ENCODE results near the gene ZNF212.
A peak's percentile ranks its signal among the peaks of the same experiment; 100 is the strongest.
"Not testable (repeated sequence)": the region's sequence is repeated elsewhere in the genome, so short reads cannot be mapped to it uniquely, and the experiment has no call there.

The ZNF212 gene

GRCh38 chr7:149253665-149254064, 14.2 kb downstream of the ZNF212 start:
- no peak for DNase-seq (ENCODE audit: low read depth)

DNA sequence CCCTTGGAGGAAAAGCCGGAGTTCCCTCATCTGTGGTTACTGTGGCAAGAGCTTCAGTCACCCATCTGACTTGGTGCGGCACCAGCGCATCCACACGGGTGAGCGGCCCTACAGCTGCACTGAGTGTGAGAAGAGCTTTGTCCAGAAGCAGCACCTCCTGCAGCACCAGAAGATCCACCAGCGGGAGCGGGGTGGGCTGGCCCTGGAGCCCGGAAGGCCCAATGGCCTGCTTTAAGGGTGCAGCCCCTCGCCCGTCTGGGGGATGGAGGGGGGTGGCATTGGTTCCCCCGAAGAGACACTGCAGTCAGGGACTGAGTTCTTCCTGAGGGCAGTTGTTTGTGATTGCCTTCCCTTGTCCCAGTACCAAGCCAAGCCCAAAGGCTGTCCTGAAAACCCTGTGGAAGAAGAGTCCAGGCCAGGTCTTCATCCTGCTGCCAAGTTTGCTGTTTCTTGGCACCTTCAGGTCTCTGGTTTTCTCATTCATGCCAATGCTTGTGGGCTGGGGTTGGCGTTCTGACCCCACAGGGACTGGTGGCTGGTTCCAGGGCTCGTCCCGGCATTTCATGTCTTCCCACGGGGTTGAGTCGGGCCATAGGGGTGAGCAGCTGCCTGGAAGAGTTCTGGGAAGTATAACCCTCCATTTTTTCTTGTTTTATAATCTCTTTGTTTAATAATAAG, 14.9 kb downstream of the ZNF212 start:
- no peak for DNase-seq (ENCODE audit: low read depth)

DNA sequence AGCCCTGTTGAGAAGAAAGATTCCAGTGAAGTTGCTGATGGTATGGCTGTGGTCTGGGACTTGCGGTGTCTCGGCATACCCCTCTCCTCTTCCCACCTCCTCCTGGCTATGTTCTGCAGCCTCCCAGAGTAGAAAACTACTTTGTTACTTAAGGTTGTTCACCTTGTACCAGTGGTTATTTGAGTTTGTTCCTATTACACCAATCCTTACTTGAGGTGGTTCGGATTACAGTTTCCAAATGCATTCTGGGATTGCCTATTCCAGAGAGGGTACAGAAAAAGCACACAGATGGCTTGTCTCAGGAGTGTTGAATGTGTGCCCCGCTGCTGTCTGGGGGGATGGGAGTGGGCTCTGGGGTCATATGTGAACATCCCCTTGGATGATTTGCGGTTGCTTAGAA, 15.7 kb downstream of the ZNF212 start:
- DNase-seq (ENCODE audit: low read depth): no peak

- no peak for DNase-seq (ENCODE audit: low read depth)
Measured at GRCh38 chr7:149256568-149256967, 17.1 kb downstream of the ZNF212 start.

GRCh38 chr7:149257146-149257545, 17.7 kb downstream of the ZNF212 start:
- no peak for DNase-seq (ENCODE audit: low read depth)

GRCh38 chr7:149261316-149261828, 21.9 kb downstream of the ZNF212 start:
- DNase-seq (ENCODE audit: low read depth): no peak

GRCh38 chr7:149261829-149262617, 22.6 kb downstream of the ZNF212 start, which contains the start of gene ZNF783:
TSS of gene ZNF783 (plus strand) at chr7:149262196. CDS start at chr7:149262334, 138 bp downstream.
- no peak for DNase-seq (ENCODE audit: low read depth)

DNA sequence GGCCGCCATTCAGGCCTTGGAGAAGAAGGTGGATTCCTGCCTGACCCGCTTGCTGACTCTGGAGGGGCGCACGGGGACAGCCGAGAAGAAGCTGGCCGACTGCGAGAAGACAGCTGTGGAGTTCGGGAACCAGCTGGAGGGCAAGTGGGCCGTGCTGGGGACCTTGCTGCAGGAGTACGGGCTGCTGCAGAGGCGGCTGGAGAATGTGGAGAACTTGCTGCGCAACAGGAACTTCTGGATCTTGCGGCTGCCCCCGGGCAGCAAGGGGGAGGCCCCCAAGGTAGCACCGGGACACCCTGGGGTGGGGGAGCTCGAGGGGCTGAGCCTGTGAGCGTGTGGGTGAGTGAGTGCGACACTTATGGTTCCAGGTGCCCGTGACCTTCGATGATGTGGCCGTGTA, 27.0 kb downstream of the ZNF212 start:
- no peak for DNase-seq (ENCODE audit: low read depth)

- no peak for DNase-seq (ENCODE audit: low read depth)
Measured at GRCh38 chr7:149267733-149268132, 28.3 kb downstream of the ZNF212 start.

DNA sequence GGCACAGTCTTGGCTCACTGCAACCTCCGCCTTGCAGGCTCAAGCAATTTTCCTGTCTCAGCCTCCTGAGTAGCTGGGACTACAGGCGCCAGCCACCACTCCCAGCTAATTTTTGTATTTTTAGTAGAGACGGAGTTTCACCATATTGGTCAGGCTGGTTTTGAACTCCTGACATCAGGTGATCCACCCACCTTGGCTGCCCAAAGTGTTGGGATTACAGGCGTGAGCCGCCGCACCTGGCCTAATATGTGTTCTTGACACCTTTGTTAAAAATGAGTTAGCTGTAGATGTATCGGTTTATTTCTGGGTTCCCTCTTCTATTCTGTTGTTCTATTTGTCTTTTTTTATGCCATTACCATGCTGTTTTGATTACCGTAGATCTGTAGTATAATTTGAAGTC, 35.0 kb downstream of the ZNF212 start:
- DNase-seq (ENCODE audit: low read depth): not testable (repeated sequence)

DNA sequence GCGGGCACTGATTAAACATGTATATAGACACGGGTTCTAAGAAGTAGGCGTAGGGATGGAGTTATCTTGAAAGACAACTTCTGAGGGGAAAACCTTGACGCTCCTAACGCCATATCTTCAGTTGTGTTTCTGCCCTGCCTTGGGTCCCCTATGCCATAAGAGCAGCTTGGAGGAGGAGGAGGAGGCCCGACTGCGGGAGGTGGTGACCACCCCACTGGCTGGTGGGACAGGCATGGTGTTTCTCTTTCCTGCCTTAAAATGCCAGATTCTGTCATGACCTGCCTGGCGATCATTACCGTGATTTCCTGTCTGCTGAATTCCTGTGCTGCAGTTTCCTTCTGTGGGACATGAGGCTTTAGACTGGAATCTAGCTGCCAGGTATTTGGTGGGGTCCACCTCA, 38.4 kb downstream of the ZNF212 start:
- no peak for DNase-seq (ENCODE audit: low read depth)

DNA sequence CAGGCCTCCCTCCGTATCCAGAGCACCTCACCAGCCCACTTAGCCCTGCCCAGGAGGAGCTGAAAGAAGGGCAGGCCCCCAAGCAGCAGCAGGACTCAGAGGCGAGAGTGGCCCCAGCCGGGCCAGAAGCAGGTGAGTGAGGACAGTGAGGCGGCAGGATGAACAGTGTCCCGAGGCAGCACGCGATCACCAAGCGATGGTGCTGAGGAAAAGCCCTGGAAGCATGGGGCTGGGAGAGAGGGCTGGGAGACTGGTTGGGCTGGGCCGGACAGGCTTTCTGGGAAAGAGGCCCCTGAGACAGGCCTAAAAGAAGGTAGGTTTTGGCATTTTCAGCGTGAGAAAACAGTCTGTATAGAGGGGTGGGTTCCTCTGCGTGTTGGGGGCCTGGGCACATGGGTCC, 38.9 kb downstream of the ZNF212 start:
- no peak for DNase-seq (ENCODE audit: low read depth)

DNA sequence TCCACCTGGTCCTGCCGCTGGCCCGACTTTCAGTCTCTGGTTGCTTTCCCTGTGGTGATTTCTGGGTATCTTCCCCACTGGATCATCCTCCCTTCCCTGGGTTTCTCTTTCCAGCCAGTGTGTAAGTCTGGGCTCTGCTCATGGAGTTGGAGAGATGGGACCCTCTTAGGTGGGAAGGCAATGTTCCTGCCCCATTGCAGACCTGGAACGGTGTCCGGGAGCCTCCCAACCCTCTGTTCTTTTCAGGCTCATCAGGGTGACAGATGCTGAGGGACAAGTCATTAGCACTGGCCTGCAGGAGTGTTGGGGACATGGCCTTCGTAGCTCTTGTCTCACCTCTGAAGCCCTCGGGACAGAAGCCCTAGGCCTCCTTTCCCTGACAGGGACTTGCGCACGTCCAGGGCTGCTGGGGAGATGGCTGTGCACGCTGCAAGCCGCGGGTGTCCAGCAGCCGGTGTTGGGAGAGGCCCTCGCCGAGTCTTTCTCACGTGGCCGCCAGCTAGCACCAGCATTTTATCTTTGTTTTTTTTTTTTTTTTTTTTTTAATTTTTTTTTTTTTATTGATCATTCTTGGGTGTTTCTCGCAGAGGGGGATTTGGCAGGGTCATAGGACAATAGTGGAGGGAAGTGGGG, 39.8 kb downstream of the ZNF212 start:
- no peak for DNase-seq (ENCODE audit: low read depth)

GRCh38 chr7:149280151-149280550, 40.7 kb downstream of the ZNF212 start:
- no peak for DNase-seq (ENCODE audit: low read depth)

GRCh38 chr7:149280661-149281507, 41.4 kb downstream of the ZNF212 start:
- DNase-seq (ENCODE audit: low read depth): no peak

- DNase-seq (ENCODE audit: low read depth): no peak
Measured at GRCh38 chr7:149281508-149282330, 42.3 kb downstream of the ZNF212 start.

DNA sequence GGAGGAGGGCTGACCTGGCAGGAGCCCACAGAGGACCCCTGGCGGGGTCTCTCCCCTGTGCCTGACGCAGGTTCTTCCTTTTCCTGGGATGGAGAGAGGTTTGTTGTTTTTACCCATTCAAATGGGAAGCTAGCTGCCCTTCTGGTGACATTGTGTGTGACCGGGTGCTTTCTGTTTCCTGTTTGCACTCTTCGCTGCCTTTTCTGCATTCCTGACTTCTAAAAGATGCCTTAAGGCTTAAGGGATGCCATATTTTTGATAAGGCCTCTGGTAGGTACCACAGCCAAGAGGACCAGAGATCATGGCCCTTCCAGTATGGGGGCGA, 42.8 kb downstream of the ZNF212 start:
- no peak for DNase-seq (ENCODE audit: low read depth)

- DNase-seq (ENCODE audit: low read depth): no peak
Measured at GRCh38 chr7:149283321-149283720, 43.9 kb downstream of the ZNF212 start.

GRCh38 chr7:149284343-149284742, 44.9 kb downstream of the ZNF212 start:
- DNase-seq (ENCODE audit: low read depth): no peak

GRCh38 chr7:149284850-149285585, 45.6 kb downstream of the ZNF212 start:
- DNase-seq (ENCODE audit: low read depth): peak; percentile 47

Data from HS-5 (cell line).